GM18505 (cell line): ENCODE measurements around the gene TUBB1.
A peak's percentile ranks its signal among the peaks of the same experiment; 100 is the strongest.

Experiments used
- ATAC-seq: cut with Tn5 transposase; IDR thresholded peaks from one replicate; pipeline ENCODE4 v1.9.1; 2021; ENCODE audit not compliant: unreplicated experiment
- POLR2A ChIP-seq: IDR thresholded peaks from 4 replicates; pipeline ENCODE4 v1.6.1; 2011; ENCODE audit warnings: borderline replicate concordance; ENCODE audit not compliant: insufficient read depth, insufficient read length; ENCODE audit errors: extremely low read depth

Gene TUBB1

GRCh38 chr20:59042151-59042795 lies 23.0 kb downstream of the TUBB1 start, which contains the start of gene PRELID3B:
Gene PRELID3B (minus strand): TSS chr20:59042786. CDS start chr20:59042730, 56 bp downstream.
- peak; percentile 71 for TF ChIP-seq POLR2A
- peak; percentile 26 for ATAC-seq

GRCh38 chr20:59042796-59043631 lies 23.8 kb downstream of the TUBB1 start:
- ATAC-seq = peak; percentile 90
- TF ChIP-seq POLR2A = peak; percentile 85

- no peak for TF ChIP-seq POLR2A
- no peak for ATAC-seq
Observed at GRCh38 chr20:59043698-59044097, 24.5 kb downstream of the TUBB1 start.

- TF ChIP-seq POLR2A = no peak
- ATAC-seq = no peak
Observed at GRCh38 chr20:59044295-59044694, 25.1 kb downstream of the TUBB1 start.

GRCh38 chr20:59044796-59045195 lies 25.6 kb downstream of the TUBB1 start:
- no peak for TF ChIP-seq POLR2A
- no peak for ATAC-seq

- no peak for ATAC-seq
- no peak for TF ChIP-seq POLR2A
Observed at GRCh38 chr20:59046862-59047261, 27.6 kb downstream of the TUBB1 start.

GRCh38 chr20:59047938-59048680 lies 28.9 kb downstream of the TUBB1 start:
- no peak for TF ChIP-seq POLR2A
- no peak for ATAC-seq

- no peak for ATAC-seq
Observed at GRCh38 chr20:59048681-59049030, 29.4 kb downstream of the TUBB1 start.

GRCh38 chr20:59050437-59050836 lies 31.2 kb downstream of the TUBB1 start:
- no peak for ATAC-seq
- no peak for TF ChIP-seq POLR2A

More at GRCh38 chr20:59048681-59049030, 29.4 kb downstream of the TUBB1 start:
- TF ChIP-seq POLR2A = no peak

- TF ChIP-seq POLR2A = no peak
- no peak for ATAC-seq
Observed at GRCh38 chr20:59051666-59052185, 32.5 kb downstream of the TUBB1 start.

- no peak for ATAC-seq
- TF ChIP-seq POLR2A = no peak
Observed at GRCh38 chr20:59055302-59055701, 36.1 kb downstream of the TUBB1 start.

- ATAC-seq = no peak
- TF ChIP-seq POLR2A = no peak
Observed at GRCh38 chr20:59062081-59062480, 42.9 kb downstream of the TUBB1 start.

GRCh38 chr20:59063358-59064213 lies 44.4 kb downstream of the TUBB1 start:
- no peak for ATAC-seq
- no peak for TF ChIP-seq POLR2A

GRCh38 chr20:59064214-59064722 lies 45.0 kb downstream of the TUBB1 start:
- TF ChIP-seq POLR2A = no peak
- no peak for ATAC-seq
